Osteoblast (primary cell): Measurements from ENCODE around the gene CACNA1S. TPM values are rescaled to one million over a fixed set of nuclear protein-coding genes. Genes with fewer than 3 reads are reported as not detected.
A peak's percentile ranks its signal among the peaks of the same experiment; 100 is the strongest.

Experiments
- DNase-seq: peaks from one replicate; pipeline ENCODE4 v3.0.0; 2011; ENCODE audit warnings: low spot score, mixed read lengths; ENCODE audit not compliant: insufficient read length; ENCODE audit errors: missing footprints
- H2AFZ ChIP-seq: 2 replicates; pipeline ENCODE4 v1.6.0; 2011; ENCODE audit warnings: mild to moderate bottlenecking, low read length
- H3K27ac ChIP-seq: 2 replicates; pipeline ENCODE4 v1.5.1; 2011; ENCODE audit warnings: mild to moderate bottlenecking, low read depth, low read length, moderate library complexity
- H3K27me3 ChIP-seq: 2 replicates; pipeline ENCODE4 v1.6.0; 2012; ENCODE audit warnings: mild to moderate bottlenecking, control low read depth, inconsistent platforms, low read length, moderate library complexity; ENCODE audit not compliant: insufficient read depth
- H3K36me3 ChIP-seq: 2 replicates; pipeline ENCODE4 v1.5.1; 2011; ENCODE audit warnings: mild to moderate bottlenecking, low read length, control low read depth, moderate library complexity; ENCODE audit not compliant: insufficient read depth
- H3K4me1 ChIP-seq: 2 replicates; pipeline ENCODE4 v1.5.1; 2011; ENCODE audit warnings: mild to moderate bottlenecking, low read length, control low read depth, moderate library complexity; ENCODE audit not compliant: insufficient read depth
- H3K4me2 ChIP-seq: 2 replicates; pipeline ENCODE4 v1.6.0; 2011; ENCODE audit warnings: mild to moderate bottlenecking, low read length; ENCODE audit not compliant: insufficient read depth
- H3K4me3 ChIP-seq: fragments of 200-600 bp; sonication (generic); 3 replicates; pipeline ENCODE4 v1.5.1; 2012; ENCODE audit warnings: mild to moderate bottlenecking, low read length, inconsistent platforms; ENCODE audit not compliant: insufficient read depth
- H3K79me2 ChIP-seq: 2 replicates; pipeline ENCODE4 v1.6.0; 2012; ENCODE audit warnings: mild to moderate bottlenecking, low read length, control low read depth, inconsistent platforms; ENCODE audit not compliant: insufficient read depth
- H3K9me3 ChIP-seq: 2 replicates; pipeline ENCODE4 v1.5.1; 2011; ENCODE audit warnings: low read depth, low read length, control low read depth
- H4K20me1 ChIP-seq: 2 replicates; pipeline ENCODE4 v1.6.0; 2012; ENCODE audit warnings: mild to moderate bottlenecking, low read length, control low read depth; ENCODE audit not compliant: insufficient read depth
- total RNA-seq: library from RNA; depleted of rRNA; stranded (reverse); fragments of >200 nt; gene quantifications from 2 replicates; pipeline ENCODE4 v1.2.3, GENCODE V29; 2012
- TF ChIP-seq, protein P1 (sequence below): IDR thresholded peaks from 2 replicates; pipeline ENCODE4 v1.5.1; 2011; ENCODE audit warnings: mild to moderate bottlenecking, low read depth, low read length, moderate library complexity; ENCODE audit errors: extremely low read depth

Gene CACNA1S
- total RNA-seq, 1 donor: not detected

DNA sequence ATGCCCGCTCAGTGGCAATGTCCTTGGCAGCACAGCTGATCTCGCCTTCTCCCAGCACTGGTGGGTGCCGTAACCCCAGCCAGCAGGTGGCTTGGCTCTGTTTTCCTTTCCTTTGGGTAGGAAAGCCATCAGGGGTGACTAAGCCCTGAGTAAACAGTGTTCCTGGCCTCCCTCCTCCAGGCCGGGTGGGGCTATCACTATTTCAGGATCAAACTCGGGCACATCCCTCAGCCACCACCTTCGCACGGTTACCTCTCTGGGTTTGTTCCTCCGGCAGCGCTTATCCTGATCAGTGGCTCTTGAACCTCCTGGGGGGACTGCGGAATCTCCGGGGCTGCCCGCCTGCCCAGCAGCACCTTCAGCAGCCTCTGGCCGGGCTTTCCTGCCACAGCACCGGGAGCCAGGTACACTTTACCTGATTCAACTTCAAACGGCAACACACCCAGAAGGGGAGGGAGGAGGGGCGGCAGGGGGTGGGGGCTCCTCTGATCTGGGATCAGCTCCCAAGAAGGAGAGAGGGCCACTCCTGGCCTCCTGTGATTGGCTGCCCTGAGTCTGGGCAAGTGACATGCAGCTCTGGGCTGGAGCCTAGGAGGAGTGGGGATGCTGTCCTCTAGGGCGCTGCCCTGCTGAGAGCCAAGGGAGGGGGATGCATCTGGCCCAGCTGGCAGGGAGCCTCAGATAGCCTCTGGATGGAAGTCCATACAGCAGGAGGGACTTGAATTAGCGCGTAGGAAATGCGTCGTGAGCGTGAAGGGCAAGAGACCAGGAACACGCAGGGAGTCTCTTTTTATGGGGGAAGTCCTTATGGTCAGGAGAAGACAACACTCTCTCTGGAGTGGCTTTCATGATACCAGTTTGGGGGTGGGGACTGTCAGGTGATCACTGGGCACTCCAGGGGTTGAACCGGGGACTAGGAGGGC is 14.9 kb upstream of the CACNA1S start, which contains the start of gene ASCL5:
Gene ASCL5, minus strand, starts transcription at position 353 of the 923 bp plus-strand sequence. CDS start 11,812 bp downstream, outside the sequence.
- peaks cover 41% of the 10 kb centered on the region for H3K27me3 ChIP-seq
- H3K4me2 ChIP-seq: no peak within 1 kb of the TSS
- no peaks in the 10 kb centered on the region for H4K20me1 ChIP-seq
- no peak within 1 kb of the TSS for H2AFZ ChIP-seq
- no peaks in the 10 kb centered on the region for H3K9me3 ChIP-seq
- H3K79me2 ChIP-seq: no peaks in the 10 kb centered on the region
- TF ChIP-seq, protein P1, sequence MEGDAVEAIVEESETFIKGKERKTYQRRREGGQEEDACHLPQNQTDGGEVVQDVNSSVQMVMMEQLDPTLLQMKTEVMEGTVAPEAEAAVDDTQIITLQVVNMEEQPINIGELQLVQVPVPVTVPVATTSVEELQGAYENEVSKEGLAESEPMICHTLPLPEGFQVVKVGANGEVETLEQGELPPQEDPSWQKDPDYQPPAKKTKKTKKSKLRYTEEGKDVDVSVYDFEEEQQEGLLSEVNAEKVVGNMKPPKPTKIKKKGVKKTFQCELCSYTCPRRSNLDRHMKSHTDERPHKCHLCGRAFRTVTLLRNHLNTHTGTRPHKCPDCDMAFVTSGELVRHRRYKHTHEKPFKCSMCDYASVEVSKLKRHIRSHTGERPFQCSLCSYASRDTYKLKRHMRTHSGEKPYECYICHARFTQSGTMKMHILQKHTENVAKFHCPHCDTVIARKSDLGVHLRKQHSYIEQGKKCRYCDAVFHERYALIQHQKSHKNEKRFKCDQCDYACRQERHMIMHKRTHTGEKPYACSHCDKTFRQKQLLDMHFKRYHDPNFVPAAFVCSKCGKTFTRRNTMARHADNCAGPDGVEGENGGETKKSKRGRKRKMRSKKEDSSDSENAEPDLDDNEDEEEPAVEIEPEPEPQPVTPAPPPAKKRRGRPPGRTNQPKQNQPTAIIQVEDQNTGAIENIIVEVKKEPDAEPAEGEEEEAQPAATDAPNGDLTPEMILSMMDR: peak; percentile 19
- H3K4me1 ChIP-seq: peaks cover 9% of the 10 kb centered on the region
- no peak within 1 kb of the TSS for H3K27ac ChIP-seq
- H3K36me3 ChIP-seq: no peaks in the 10 kb centered on the region
- DNase-seq: peak; percentile 93
- H3K4me3 ChIP-seq: no peak within 1 kb of the TSS

DNA sequence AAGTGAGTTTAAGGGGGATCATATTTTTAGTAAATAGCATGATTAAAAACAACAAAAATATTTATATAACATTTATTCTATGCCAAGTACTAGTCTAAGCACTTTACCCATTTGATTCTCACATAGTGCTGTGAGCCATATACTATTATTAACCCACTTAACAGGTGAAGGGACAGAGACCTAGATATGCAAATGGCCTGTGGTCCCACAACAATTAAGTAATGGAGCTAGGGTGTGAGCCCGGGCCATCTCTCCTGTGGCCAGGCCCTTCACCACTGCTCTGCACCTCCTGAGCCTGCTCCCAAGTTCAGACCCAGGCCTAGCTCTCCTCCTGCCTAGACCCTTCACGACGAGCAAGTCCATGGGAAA is 14.2 kb upstream of the CACNA1S start:
- no peak overlapping the region for H2AFZ ChIP-seq
- no peaks in the 10 kb centered on the region for H3K9me3 ChIP-seq
- no peaks in the 10 kb centered on the region for H3K36me3 ChIP-seq
- H3K27ac ChIP-seq: no peak overlapping the region
- TF ChIP-seq, protein P1: no peak
- peaks cover 9% of the 10 kb centered on the region for H3K4me1 ChIP-seq
- H3K27me3 ChIP-seq: peaks cover 47% of the 10 kb centered on the region
- no peaks in the 10 kb centered on the region for H3K79me2 ChIP-seq
- H4K20me1 ChIP-seq: no peaks in the 10 kb centered on the region
- no peak overlapping the region for H3K4me2 ChIP-seq
- H3K4me3 ChIP-seq: no peak overlapping the region
- no peak for DNase-seq

DNA sequence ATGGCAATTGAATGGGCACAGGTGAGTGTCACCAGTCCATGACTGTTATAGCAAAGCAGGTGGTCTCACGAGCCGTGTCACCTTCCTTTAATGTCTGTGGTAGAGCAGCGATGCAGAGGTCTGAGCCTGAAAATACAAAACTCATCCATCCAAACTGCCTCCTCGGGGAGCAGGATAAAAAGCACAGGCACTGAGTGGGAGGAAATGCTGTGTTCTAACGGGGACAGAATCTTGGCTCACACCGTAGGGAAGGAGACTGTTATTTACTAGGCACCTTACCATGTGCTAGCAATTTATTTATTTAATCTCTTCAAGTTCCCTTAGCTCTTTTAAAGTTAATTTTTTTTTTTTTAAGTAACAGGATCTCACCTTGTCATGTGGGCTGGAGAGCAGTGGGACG is 13.6 kb upstream of the CACNA1S start:
- H3K9me3 ChIP-seq: no peaks in the 10 kb centered on the region
- TF ChIP-seq, protein P1: no peak
- H3K27ac ChIP-seq: no peak overlapping the region
- no peaks in the 10 kb centered on the region for H3K36me3 ChIP-seq
- no peak overlapping the region for H3K4me2 ChIP-seq
- H3K79me2 ChIP-seq: no peaks in the 10 kb centered on the region
- no peak for DNase-seq
- no peak overlapping the region for H3K4me3 ChIP-seq
- peaks cover 9% of the 10 kb centered on the region for H3K4me1 ChIP-seq
- H3K27me3 ChIP-seq: peaks cover 52% of the 10 kb centered on the region
- no peaks in the 10 kb centered on the region for H4K20me1 ChIP-seq
- H2AFZ ChIP-seq: no peak overlapping the region

DNA sequence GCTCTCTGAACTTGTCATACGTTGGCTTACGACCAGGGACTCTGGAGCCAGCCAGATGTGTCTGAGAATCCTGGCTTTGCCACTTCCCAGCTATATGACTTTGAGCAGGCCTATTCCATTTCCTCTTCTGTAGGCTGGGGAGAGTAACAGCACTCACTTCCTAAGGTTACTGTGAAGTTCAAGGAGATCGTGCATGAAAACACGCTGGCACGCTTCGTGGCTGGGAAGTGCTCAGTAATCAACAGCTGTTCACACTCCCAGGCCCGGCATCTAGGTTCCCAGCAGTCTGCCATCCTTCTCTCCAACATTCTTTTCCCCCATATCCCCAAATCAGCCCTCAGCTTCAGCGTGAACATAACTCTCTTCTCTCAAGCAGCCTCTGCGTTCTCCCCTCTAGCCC is 12.8 kb upstream of the CACNA1S start:
- Histone ChIP-seq H3K27me3 (peaks cover 58% of the 10 kb centered on the region), H3K36me3 (no peaks in the 10 kb centered on the region), H3K4me3 (no peak overlapping the region), H3K9me3 (no peaks in the 10 kb centered on the region), H4K20me1 (no peaks in the 10 kb centered on the region), H3K27ac (no peak overlapping the region), H2AFZ (no peak overlapping the region), H3K4me2 (no peak overlapping the region), H3K4me1 (peaks cover 9% of the 10 kb centered on the region), H3K79me2 (no peaks in the 10 kb centered on the region)
- DNase-seq: no peak
- TF ChIP-seq, protein P1: no peak
